IMR-90 (cell line): ENCODE measurements around the gene ADGB. TPM values are rescaled to one million over a fixed set of nuclear protein-coding genes. Genes with fewer than 3 reads are reported as not detected.

Experiments used
- ATAC-seq: fragments of 200-7000 bp; cut with Tn5 transposase; 2 replicates; pipeline ENCODE4 v1.9.1; 2020; ENCODE audit warnings: low read depth, mild to moderate bottlenecking, moderate library complexity
- BruUV-seq: library from RNA; stranded (reverse); fragments of 400-500 nt; replicated peaks from 2 replicates; lab custom pipeline; 2021; lab: Mats Ljungman, UMichigan
- CTCF ChIA-PET: fragments of 300-600 bp; formaldehyde crosslinking; extraction: SDS; loops from one replicate; lab custom pipeline; 2021; ENCODE audit warnings: antibody characterized with exemption; lab: Yijun Ruan, JAX
- POLR2A ChIA-PET: fragments of 300-600 bp; sonication (Branson Sonifier 250); formaldehyde crosslinking; loops from one replicate; lab custom pipeline; 2022; ENCODE audit warnings: antibody characterized with exemption; ENCODE audit not compliant: unreplicated experiment; lab: Charles Lee
- DNase-seq: peaks from one replicate; pipeline ENCODE4 v3.0.0; 2013
- H2AFZ ChIP-seq: replicated peaks from 2 replicates; pipeline ENCODE3; 2013; ENCODE audit warnings: low read length, mild to moderate bottlenecking; ENCODE audit not compliant: poor library complexity
- H2AK5ac ChIP-seq: 2 replicates; pipeline ENCODE4 v1.6.1; 2013; ENCODE audit warnings: low read depth, low read length, inconsistent platforms
- H2AK9ac ChIP-seq: replicated peaks from 2 replicates; pipeline ENCODE3; 2013; ENCODE audit warnings: mild to moderate bottlenecking, low read depth, low read length, moderate library complexity; ENCODE audit not compliant: poor library complexity
- H2BK120ac ChIP-seq: 2 replicates; pipeline ENCODE4 v1.6.1; 2013; ENCODE audit warnings: low read depth, low read length, inconsistent platforms
- H2BK15ac ChIP-seq: 3 replicates; pipeline ENCODE4 v1.6.1; 2013; ENCODE audit warnings: low read depth, low read length, inconsistent platforms
- H2BK20ac ChIP-seq: 2 replicates; pipeline ENCODE4 v1.6.1; 2013; ENCODE audit warnings: low read depth, mild to moderate bottlenecking, inconsistent platforms, low read length, moderate library complexity
- H2BK5ac ChIP-seq: 2 replicates; pipeline ENCODE4 v1.6.1; 2013; ENCODE audit warnings: mild to moderate bottlenecking, low read depth, low read length, inconsistent platforms; ENCODE audit not compliant: poor library complexity, severe bottlenecking
- H3K14ac ChIP-seq: replicated peaks from 2 replicates; pipeline ENCODE4 v1.6.1; 2013; ENCODE audit warnings: low read depth, low read length, inconsistent platforms
- H3K18ac ChIP-seq: 2 replicates; pipeline ENCODE4 v1.6.1; 2013; ENCODE audit warnings: low read depth, low read length, control low read depth
- H3K23ac ChIP-seq: 2 replicates; pipeline ENCODE4 v1.6.1; 2013; ENCODE audit warnings: low read depth, low read length, inconsistent platforms
- H3K27ac ChIP-seq: 2 replicates; pipeline ENCODE4 v1.5.1; 2013; ENCODE audit warnings: mild to moderate bottlenecking, control low read depth, low read length; ENCODE audit not compliant: insufficient read depth
- H3K27me3 ChIP-seq: 2 replicates; pipeline ENCODE4 v1.6.1; 2013; ENCODE audit warnings: low read length; ENCODE audit not compliant: control insufficient read depth, insufficient read depth
- H3K36me3 ChIP-seq: 2 replicates; pipeline ENCODE4 v1.6.1; 2013; ENCODE audit warnings: low read length, mixed read lengths; ENCODE audit not compliant: control insufficient read depth, insufficient read depth
- H3K4ac ChIP-seq: 2 replicates; pipeline ENCODE4 v1.6.1; 2013; ENCODE audit warnings: low read depth, low read length, inconsistent platforms
- H3K4me1 ChIP-seq: 2 replicates; pipeline ENCODE4 v1.6.1; 2013; ENCODE audit warnings: low read length, mixed read lengths; ENCODE audit not compliant: control insufficient read depth, insufficient read depth
- H3K4me2 ChIP-seq: 2 replicates; pipeline ENCODE4 v1.6.1; 2013; ENCODE audit warnings: low read depth, mild to moderate bottlenecking, control low read depth, low read length, moderate library complexity
- H3K4me3 ChIP-seq: 2 replicates; pipeline ENCODE4 v1.5.1; 2013; ENCODE audit warnings: low read depth, mild to moderate bottlenecking, control low read depth, low read length, moderate library complexity; ENCODE audit not compliant: insufficient read depth
- H3K56ac ChIP-seq: 2 replicates; pipeline ENCODE4 v1.6.1; 2013; ENCODE audit warnings: low read length, inconsistent platforms; ENCODE audit not compliant: insufficient read depth; ENCODE audit errors: extremely low read depth
- H3K79me1 ChIP-seq, 2 experiments: 2 replicates each; pipeline ENCODE4 v1.6.1; 2013; ENCODE audit warnings: low read length in 2 of 2, inconsistent platforms in 1 of 2, low read depth in 1 of 2
- H3K9ac ChIP-seq: 2 replicates; pipeline ENCODE4 v1.6.1; 2013; ENCODE audit warnings: low read depth, low read length, control low read depth
- H3K9me1 ChIP-seq: 2 replicates; pipeline ENCODE4 v1.6.1; 2013; ENCODE audit warnings: low read length, inconsistent platforms; ENCODE audit not compliant: insufficient read depth
- H3K9me3 ChIP-seq: 2 replicates; pipeline ENCODE4 v1.6.1; 2013; ENCODE audit warnings: low read length; ENCODE audit not compliant: control insufficient read depth, insufficient read depth
- H4K20me1 ChIP-seq: 2 replicates; pipeline ENCODE4 v1.6.1; 2013; ENCODE audit warnings: low read length, inconsistent platforms; ENCODE audit not compliant: insufficient read depth
- H4K5ac ChIP-seq: 2 replicates; pipeline ENCODE4 v1.6.1; 2013; ENCODE audit warnings: mild to moderate bottlenecking, low read depth, low read length, control low read depth
- H4K8ac ChIP-seq, 2 experiments: 2 replicates each; pipeline ENCODE4 v1.6.1; 2013; ENCODE audit warnings: low read depth in 2 of 2, low read length in 2 of 2, control low read depth in 1 of 2, inconsistent platforms in 1 of 2
- H4K91ac ChIP-seq: 2 replicates; pipeline ENCODE4 v1.6.1; 2013; ENCODE audit warnings: low read depth, low read length, inconsistent platforms; ENCODE audit not compliant: insufficient read depth
- CHD1 ChIP-seq: IDR thresholded peaks from 2 replicates; pipeline ENCODE4 v1.6.1; 2012; ENCODE audit warnings: low read depth, low read length, improper control_type of control experiment
- MXI1 ChIP-seq: IDR thresholded peaks from 2 replicates; pipeline ENCODE4 v1.6.1; 2012; ENCODE audit warnings: low read depth, mild to moderate bottlenecking, low read length, moderate library complexity, borderline replicate concordance
- POLR2A ChIP-seq: IDR thresholded peaks from 2 replicates; pipeline ENCODE4 v1.6.1; 2012; ENCODE audit warnings: mild to moderate bottlenecking, low read depth, low read length
- RAD21 ChIP-seq: IDR thresholded peaks from 2 replicates; pipeline ENCODE4 v1.6.1; 2012; ENCODE audit warnings: low read length, improper control_type of control experiment
- RCOR1 ChIP-seq: IDR thresholded peaks from 2 replicates; pipeline ENCODE4 v1.6.1; 2012; ENCODE audit warnings: mild to moderate bottlenecking, low read length, improper control_type of control experiment; ENCODE audit not compliant: insufficient replicate concordance
- SMC3 ChIP-seq: fragments of 150-350 bp; IDR thresholded peaks from 2 replicates; pipeline ENCODE4 v1.6.1; 2016; ENCODE audit warnings: low read depth, mild to moderate bottlenecking, antibody characterized with exemption, low read length, moderate library complexity
- WGBS, 2 experiments: methylation state at CpG; one replicate each; pipeline versions ENCODE4 v1.1.5 to v1.1.7; 2013; ENCODE audit warnings: missing lambda C conversion rate in 2 of 2; ENCODE audit not compliant: insufficient read length in 1 of 2; ENCODE audit errors: extremely low coverage in 2 of 2; 5-methylcytosine and 5-hydroxymethylcytosine counted together
- dilution Hi-C: fragments of 300-500 bp; cut with HindIII; formaldehyde crosslinking; loops from one replicate; pipeline ENCODE4 v1.14.3; 2018; ENCODE audit warnings: low sequenced_read_pairs; ENCODE audit not compliant: unreplicated experiment
- in situ Hi-C: fragments of 300-500 bp; cut with MboI; formaldehyde crosslinking; loops from 3 replicates; pipeline ENCODE4 v1.14.3; 2019; ENCODE audit warnings: low sequenced_read_pairs, inconsistent platforms, mixed read lengths
- intact Hi-C: fragments of 100-400 bp; cut with micrococcal nuclease; formaldehyde crosslinking; loops from 2 replicates; pipeline ENCODE4 v1.10.0; 2022
- polyA plus RNA-seq, 3 experiments: library from polyadenylated mRNA; depleted of rRNA; stranded (reverse); fragments of >200 nt; gene quantifications; 2 replicates each; pipeline ENCODE4 v1.2.3, GENCODE V29; 2012; ENCODE audit warnings: low replicate concordance in 1 of 3
- total RNA-seq: library from RNA; depleted of rRNA; stranded (reverse); fragments of >200 nt; gene quantifications from 2 replicates; pipeline ENCODE4 v1.2.3, GENCODE V29; 2012

ADGB gene
- total and polyA plus RNA-seq, 2 of the 4 experiments (the other 2 are of a cell fraction): not detected

DNA sequence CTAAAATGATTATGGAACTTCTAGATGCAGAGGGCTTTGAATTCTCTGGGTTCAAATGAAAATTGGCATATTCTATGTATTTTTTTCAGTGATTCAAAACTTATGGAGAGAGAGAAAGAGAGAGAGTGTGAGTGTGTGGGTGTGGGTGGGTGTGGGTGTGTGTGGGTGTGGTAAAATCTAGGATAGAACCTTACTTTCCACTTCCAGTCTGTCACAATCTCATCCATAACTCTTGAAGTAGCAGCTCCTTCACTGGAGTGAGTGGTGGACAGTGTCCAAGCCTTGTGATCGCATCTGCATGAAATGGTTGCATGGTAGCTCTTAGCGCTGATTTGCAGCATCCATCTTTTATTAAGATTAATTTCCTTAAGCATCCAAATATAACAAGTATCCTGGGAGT is 37.7 kb downstream of the ADGB start:
- no peak overlapping the region for H2AFZ ChIP-seq
- no peak overlapping the region for H2BK15ac ChIP-seq
- no TSS peak for BruUV-seq
- H2AK9ac ChIP-seq: no peak overlapping the region
- ChIA-PET CTCF (no interaction called here), POLR2A (no interaction called here)
- no peak overlapping the region for H3K23ac ChIP-seq
- no peak overlapping the region for H3K4ac ChIP-seq
- H3K4me2 ChIP-seq: no peak overlapping the region
- H3K9ac ChIP-seq: no peak overlapping the region
- no peak overlapping the region for H4K8ac ChIP-seq
- H2BK120ac ChIP-seq: no peak overlapping the region
- ATAC-seq (no peak), DNase-seq (no peak)
- H2BK20ac ChIP-seq: no peak overlapping the region
- H3K4me3 ChIP-seq: no peak overlapping the region
- H3K56ac ChIP-seq: no peak overlapping the region
- no peak for TF ChIP-seq RAD21
- TF ChIP-seq RCOR1: no peak
- no peak for TF ChIP-seq MXI1
- TF ChIP-seq SMC3: no peak
- no peak for TF ChIP-seq CHD1
- TF ChIP-seq POLR2A: no peak
- WGBS, 2 experiments: no CpG with 5 or more reads among the region's 2 CpGs
- in situ Hi-C loops: no loop called here
- no peak overlapping the region for H4K5ac ChIP-seq
- intact Hi-C loops: no loop called here
- no peaks in the 10 kb centered on the region for H3K9me3 ChIP-seq
- H2BK5ac ChIP-seq: no peak overlapping the region
- dilution Hi-C loops: no loop called here
- H4K91ac ChIP-seq: no peak overlapping the region
- H3K14ac ChIP-seq: no peak overlapping the region
- H3K18ac ChIP-seq: no peak overlapping the region
- H3K9me1 ChIP-seq: no peaks in the 10 kb centered on the region
- no peaks in the 10 kb centered on the region for H3K79me1 ChIP-seq
- no peak overlapping the region for H2AK5ac ChIP-seq
- no peaks in the 10 kb centered on the region for H3K36me3 ChIP-seq
- H3K4me1 ChIP-seq: no peaks in the 10 kb centered on the region
- no peak overlapping the region for H3K27ac ChIP-seq
- H4K20me1 ChIP-seq: no peaks in the 10 kb centered on the region
- H3K27me3 ChIP-seq: no peaks in the 10 kb centered on the region
